Activated B cell treated with CpG ODN at 0.5 μM for 24 hours (primary cell): Measurements from ENCODE around the gene ANKRD39. TPM values are rescaled to one million over a fixed set of nuclear protein-coding genes. Genes with fewer than 3 reads are reported as not detected.

Experiments
- ATAC-seq: fragments of 200-7000 bp; cut with Tn5 transposase; one replicate; pipeline ENCODE4 v1.10.0; 2021; ENCODE audit warnings: low read depth, mild to moderate bottlenecking, moderate library complexity
- CTCF ChIA-PET: fragments of 350-600 bp; sonication (Branson Sonifier 250); formaldehyde crosslinking; loops from one replicate; lab custom pipeline; 2021; ENCODE audit warnings: antibody characterized with exemption; lab: Charles Lee
- POLR2A ChIA-PET: fragments of 350-600 bp; sonication (Branson Sonifier 250); formaldehyde crosslinking; loops from one replicate; lab custom pipeline; 2021; ENCODE audit warnings: antibody characterized with exemption; lab: Charles Lee
- DNase-seq: peaks from one replicate; pipeline ENCODE4 v3.0.0; 2022
- H3K27ac Mint-ChIP-seq: one replicate; pipeline ENCODE4 v1.8.0; 2020; ENCODE audit warnings: mixed read lengths
- H3K27me3 Mint-ChIP-seq: one replicate; pipeline ENCODE4 v1.8.0; 2021; ENCODE audit warnings: mixed read lengths
- H3K36me3 Mint-ChIP-seq: one replicate; pipeline ENCODE4 v1.8.0; 2021; ENCODE audit warnings: low read depth, mixed read lengths
- H3K4me1 Mint-ChIP-seq: one replicate; pipeline ENCODE4 v1.8.0; 2021; ENCODE audit warnings: mixed read lengths
- H3K4me3 Mint-ChIP-seq: one replicate; pipeline ENCODE4 v1.8.0; 2020; ENCODE audit warnings: mild to moderate bottlenecking, mixed read lengths
- H3K9me3 Mint-ChIP-seq: one replicate; pipeline ENCODE4 v1.8.0; 2020; ENCODE audit warnings: mixed read lengths
- CTCF ChIP-seq: fragments of 200-600 bp; IDR thresholded peaks from one replicate; pipeline ENCODE4 v1.8.0; 2022; ENCODE audit warnings: antibody characterized with exemption, mild to moderate bottlenecking
- intact Hi-C: fragments of 100-400 bp; cut with micrococcal nuclease; formaldehyde crosslinking; loops from one replicate; pipeline ENCODE4 v1.15.1; 2024
- total RNA-seq: library from RNA; stranded (reverse); gene quantifications from 2 replicates; pipeline ENCODE4 v1.2.3, GENCODE V29; 2022

Gene ANKRD39
- total RNA-seq, 1 donor from 2014 or later: 12.7 TPM

GRCh38 chr2:96847586-96847985, 10.2 kb downstream of the ANKRD39 start:
- Mint-ChIP-seq H3K9me3 (no peaks in the 10 kb centered on the region), H3K27me3 (no peaks in the 10 kb centered on the region), H3K4me1 (peaks cover 3% of the 10 kb centered on the region), H3K4me3 (no peak overlapping the region), H3K27ac (no peak overlapping the region), H3K36me3 (peaks cover 41% of the 10 kb centered on the region)
- CTCF ChIA-PET: no interaction called here
- intact Hi-C loops: no loop called here
- TF ChIP-seq CTCF: no peak
- POLR2A ChIA-PET: no interaction called here
- DNase-seq (no peak), ATAC-seq (no peak)

GRCh38 chr2:96846825-96847224, 11.0 kb downstream of the ANKRD39 start:
- H3K27ac Mint-ChIP-seq: no peak overlapping the region
- peaks cover 3% of the 10 kb centered on the region for H3K4me1 Mint-ChIP-seq
- TF ChIP-seq CTCF: no peak
- DNase-seq (no peak), ATAC-seq (no peak)
- POLR2A ChIA-PET: no interaction called here
- CTCF ChIA-PET: interaction anchor here (0.6 kb wide), 1 partner anchor 101 kb away, joined by 3 read pairs; no protein-coding TSS in a partner anchor
- H3K9me3 Mint-ChIP-seq: no peaks in the 10 kb centered on the region
- no peak overlapping the region for H3K4me3 Mint-ChIP-seq
- H3K27me3 Mint-ChIP-seq: no peaks in the 10 kb centered on the region
- H3K36me3 Mint-ChIP-seq: peaks cover 36% of the 10 kb centered on the region
- intact Hi-C loops: no loop called here

GRCh38 chr2:96844405-96844808, 13.4 kb downstream of the ANKRD39 start:
- ATAC-seq (no peak), DNase-seq (no peak)
- POLR2A ChIA-PET: interaction anchor here (0.6 to 0.9 kb wide), 2 partner anchors 13 to 485 kb away, joined by 3 to 5 read pairs; partner anchors contain the start of gene ANKRD39
- CTCF ChIA-PET: no interaction called here
- TF ChIP-seq CTCF: no peak
- Mint-ChIP-seq H3K4me3 (no peak overlapping the region), H3K4me1 (peaks cover 9% of the 10 kb centered on the region), H3K27ac (no peak overlapping the region), H3K9me3 (no peaks in the 10 kb centered on the region), H3K27me3 (no peaks in the 10 kb centered on the region), H3K36me3 (peaks cover 28% of the 10 kb centered on the region)
- intact Hi-C loops: no loop called here

- Mint-ChIP-seq H3K9me3 (no peaks in the 10 kb centered on the region), H3K4me1 (peaks cover 14% of the 10 kb centered on the region)
- POLR2A ChIA-PET: interaction anchor here (0.9 kb wide), 1 partner anchor 14 kb away, joined by 5 read pairs; the partner anchor contains the start of gene ANKRD39
Observed at GRCh38 chr2:96843538-96844268, 14.1 kb downstream of the ANKRD39 start, which contains the start of gene ANKRD23. TSS of gene ANKRD23 (minus strand) at chr2:96844021. CDS start at chr2:96843992, 29 bp downstream.

More at GRCh38 chr2:96843538-96844268, 14.1 kb downstream of the ANKRD39 start, which contains the start of gene ANKRD23:
- DNase-seq: no peak
- H3K4me3 Mint-ChIP-seq: no peak within 1 kb of the TSS
- ATAC-seq: no peak
- no peak within 1 kb of the TSS for H3K27ac Mint-ChIP-seq
- no peaks in the 10 kb centered on the region for H3K27me3 Mint-ChIP-seq
- H3K36me3 Mint-ChIP-seq: peaks cover 27% of the 10 kb centered on the region
- intact Hi-C loops: no loop called here
- no peak for TF ChIP-seq CTCF
- CTCF ChIA-PET: no interaction called here
